Activated gamma-delta T cell treated with anti-CD3 and anti-CD28 coated beads, Interleukin-2, amount 50 U/mL, for 16 hours (primary cell): ENCODE measurements around the gene LAMA3.

Source experiments
- DNase-seq: peaks from one replicate; pipeline ENCODE4 v3.0.0-alpha.2; 2020; ENCODE audit warnings: low read depth

LAMA3 gene

GRCh38 chr18:23878336-23878900, 189.2 kb downstream of the LAMA3 start:
- DNase-seq: no peak

DNA sequence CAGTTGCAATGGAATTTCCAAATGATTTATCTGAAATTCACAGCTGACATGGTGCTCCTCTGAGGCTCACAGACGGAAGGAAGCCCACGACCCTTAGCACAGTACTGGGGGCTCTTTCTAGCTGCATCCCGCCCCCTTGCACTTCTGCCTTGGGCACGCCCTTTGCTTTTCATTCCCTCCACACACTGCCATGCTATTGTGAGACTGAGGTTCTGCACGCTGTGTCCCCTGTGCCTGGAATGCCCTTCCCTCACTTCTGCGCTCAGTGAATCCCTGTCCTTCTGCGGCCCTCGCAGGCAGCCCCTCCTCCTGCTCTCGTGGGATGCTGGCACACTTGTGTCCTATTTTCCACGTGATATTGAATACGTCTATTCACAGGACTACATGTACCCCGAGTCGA, 189.9 kb downstream of the LAMA3 start:
- no peak for DNase-seq

DNA sequence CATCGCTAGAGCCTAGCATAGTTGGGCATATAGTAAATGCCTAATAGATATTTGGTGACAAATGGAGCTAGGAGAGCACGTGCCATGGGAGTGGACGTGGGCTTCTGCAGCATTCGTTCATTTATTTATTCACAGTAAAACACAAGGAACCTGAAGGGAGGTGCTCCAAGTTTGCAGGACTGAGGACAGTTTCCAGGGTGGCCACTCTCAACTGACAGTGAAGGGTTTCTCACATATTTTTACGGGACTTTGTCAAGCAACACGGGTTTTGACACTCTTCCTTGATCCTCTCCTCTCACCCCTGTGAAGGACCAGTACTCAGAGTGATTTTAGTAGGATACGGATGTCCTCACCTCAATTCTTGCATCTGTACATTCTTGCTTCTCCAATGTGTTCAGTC, 190.3 kb downstream of the LAMA3 start:
- DNase-seq: no peak

DNA sequence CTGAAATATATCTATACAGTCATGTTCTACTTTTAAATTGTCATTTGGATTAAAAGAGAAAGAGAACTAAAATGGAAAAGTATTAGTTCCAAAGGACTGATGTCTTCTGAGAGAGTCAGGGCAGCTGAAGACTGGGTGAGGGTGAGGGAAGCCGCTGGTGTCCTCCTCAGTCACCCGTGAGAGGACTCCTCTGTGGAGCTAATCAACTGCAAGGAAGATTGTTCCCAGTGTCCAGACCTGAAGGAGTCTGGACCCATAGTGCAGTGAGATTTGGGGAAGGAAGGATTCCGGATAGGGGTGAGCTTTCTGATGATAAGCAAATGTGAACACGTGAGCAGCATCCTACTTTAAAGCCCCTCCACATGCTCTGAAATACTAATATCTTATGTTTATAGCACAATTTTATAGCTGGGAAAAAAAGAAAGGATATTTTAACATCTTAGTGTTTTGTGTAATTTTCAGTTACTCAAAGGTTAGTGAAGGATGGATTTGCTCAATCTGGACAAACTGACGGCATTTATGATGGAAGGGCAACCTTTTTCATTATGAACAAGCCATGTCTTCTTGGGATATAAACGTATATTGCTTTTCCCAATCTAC, 190.8 kb downstream of the LAMA3 start:
- no peak for DNase-seq

DNA sequence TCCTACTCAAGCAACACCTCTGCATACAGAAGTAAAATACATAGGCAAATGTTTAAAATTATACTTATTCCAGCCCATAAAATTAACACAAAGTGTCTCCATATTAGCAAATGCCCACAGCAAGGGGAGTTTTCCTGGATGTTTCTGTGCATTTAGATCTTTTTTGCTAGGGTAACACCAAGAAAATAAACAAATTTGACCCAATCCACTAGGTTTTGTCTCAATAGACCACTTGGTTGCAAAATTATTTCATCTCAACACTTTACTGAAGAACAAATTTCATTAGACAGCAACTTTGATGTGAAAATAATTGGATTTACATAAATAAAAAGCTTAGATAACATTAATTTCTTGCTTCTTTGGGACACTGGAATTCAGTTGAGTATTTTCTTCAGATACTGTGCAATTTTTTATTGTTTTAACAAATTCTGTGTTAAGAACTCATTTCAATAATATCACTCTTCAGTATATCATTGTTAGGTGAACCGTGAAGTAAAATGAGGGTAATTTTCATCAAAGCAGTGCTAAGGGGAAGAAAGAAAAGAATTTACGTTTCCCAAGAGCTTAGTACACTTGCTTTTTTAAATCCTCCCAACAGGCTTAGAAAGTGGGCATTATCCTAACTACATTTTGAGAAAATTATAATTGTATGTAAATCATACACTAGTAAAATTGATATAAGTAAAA, 191.8 kb downstream of the LAMA3 start:
- no peak for DNase-seq

GRCh38 chr18:23881778-23882177, 192.5 kb downstream of the LAMA3 start:
- DNase-seq: no peak

- DNase-seq: no peak
Observed at GRCh38 chr18:23882616-23883276, 193.5 kb downstream of the LAMA3 start.

DNA sequence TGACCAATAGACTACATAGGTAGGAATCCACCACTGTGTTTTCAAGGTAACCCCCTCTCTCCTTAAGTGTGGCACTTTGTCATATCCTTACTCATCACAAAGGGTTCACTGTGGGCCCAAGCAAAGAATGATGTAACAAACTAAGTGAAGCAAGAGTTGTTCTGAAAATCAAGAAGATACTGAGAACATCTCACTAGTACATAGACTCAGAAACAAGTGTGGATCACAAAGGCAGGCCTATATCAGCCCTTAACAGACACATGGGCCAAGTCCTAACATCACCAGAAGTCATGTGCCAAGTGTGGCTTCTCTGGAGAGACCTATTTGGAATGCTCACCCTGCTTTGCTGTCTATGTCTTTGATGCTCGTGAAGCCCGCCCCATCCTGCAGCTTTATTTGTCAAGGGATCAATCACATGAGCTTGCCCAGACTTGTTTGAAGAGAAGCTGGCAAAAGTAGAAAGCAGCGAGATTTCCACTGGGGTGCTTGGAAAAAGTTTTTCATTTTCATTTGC, 194.1 kb downstream of the LAMA3 start:
- DNase-seq: no peak

DNA sequence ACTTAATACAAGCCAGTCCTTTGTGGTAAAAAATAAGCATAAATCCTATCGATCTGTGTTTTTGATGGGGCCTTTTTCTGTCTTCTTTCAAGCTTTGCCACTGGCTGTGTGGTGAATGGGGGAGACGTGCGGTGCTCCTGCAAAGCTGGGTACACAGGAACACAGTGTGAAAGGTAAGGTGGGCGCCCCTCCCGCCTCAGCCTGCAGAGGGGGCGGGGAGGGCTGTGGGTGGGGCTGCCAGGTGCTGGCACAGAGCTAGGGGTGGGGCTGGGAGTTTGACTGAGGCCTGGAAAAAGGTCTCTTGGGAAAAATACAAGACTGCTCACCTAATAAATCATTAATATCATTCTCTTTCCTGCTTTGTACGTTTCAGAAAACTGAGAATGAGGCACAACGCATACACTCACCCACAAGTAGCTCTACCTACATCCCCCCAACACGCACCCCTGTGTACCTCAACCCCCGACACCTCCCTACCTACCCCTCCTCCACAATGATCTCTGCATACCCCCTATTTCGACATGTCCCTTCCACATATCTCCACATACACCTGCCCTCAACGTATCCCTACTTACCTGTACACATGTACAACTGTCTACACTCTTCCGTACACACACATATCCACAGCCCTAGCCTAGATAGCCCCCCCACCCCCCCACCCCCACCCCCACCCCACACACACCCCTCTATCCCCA, 195.6 kb downstream of the LAMA3 start:
- DNase-seq: no peak

- no peak for DNase-seq
Observed at GRCh38 chr18:23885750-23886149, 196.5 kb downstream of the LAMA3 start.

GRCh38 chr18:23887035-23887434, 197.8 kb downstream of the LAMA3 start:
- DNase-seq: no peak

DNA sequence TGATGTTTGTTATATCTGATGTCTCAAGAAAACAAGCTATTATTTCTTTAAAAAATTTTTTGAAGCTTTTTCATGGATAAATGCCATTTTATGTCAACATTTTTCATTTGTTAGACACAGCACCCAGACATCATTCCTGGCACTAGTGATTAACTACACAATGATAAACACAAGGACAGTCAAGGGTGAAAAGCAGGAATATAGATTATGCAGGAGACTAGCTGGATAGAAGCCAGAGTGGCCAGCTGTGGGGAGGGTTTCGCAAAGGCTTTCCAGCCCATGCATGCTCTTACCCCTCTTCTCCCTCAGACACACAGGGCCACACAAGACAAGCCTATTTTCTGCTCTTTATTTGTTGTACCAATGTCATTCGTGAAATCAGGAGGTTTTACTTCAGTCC, 198.2 kb downstream of the LAMA3 start:
- DNase-seq: no peak

- DNase-seq: no peak
Observed at GRCh38 chr18:23888881-23889280, 199.6 kb downstream of the LAMA3 start.

DNA sequence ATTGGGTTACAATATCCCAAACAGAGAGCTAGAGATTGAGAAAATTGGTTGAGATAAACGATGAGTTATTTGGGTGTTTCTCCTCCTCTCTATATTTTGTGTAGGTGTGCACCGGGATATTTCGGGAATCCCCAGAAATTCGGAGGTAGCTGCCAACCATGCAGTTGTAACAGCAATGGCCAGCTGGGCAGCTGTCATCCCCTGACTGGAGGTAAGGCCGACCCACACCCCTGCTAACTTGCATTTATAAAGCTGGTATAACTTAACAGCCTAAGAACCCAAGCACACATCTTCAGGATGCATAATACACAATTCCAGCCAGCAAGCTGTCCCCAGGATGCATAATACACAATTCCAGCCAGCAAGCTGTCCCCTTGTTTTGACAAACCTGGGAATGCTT, 200.7 kb downstream of the LAMA3 start:
- DNase-seq: no peak

DNA sequence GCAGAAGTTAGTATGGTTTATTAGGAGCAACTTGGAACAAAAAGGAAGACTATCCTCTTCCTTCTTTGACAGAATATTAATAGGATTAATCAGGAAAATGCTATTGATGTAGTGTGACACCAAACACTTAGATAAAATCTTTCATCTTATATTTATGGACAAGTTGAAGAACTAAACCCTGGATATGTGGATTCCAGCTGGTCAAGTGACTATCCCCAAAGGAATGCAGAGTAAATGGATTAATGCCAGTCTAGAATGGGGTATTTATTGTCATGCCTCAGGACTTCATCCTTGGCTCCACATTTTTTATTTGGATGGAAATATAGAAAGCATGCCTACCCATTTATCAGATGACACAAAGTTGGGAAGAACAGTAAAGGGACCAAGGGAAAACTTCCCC, 201.3 kb downstream of the LAMA3 start:
- no peak for DNase-seq

GRCh38 chr18:23893653-23894052, 204.4 kb downstream of the LAMA3 start:
- DNase-seq: no peak

DNA sequence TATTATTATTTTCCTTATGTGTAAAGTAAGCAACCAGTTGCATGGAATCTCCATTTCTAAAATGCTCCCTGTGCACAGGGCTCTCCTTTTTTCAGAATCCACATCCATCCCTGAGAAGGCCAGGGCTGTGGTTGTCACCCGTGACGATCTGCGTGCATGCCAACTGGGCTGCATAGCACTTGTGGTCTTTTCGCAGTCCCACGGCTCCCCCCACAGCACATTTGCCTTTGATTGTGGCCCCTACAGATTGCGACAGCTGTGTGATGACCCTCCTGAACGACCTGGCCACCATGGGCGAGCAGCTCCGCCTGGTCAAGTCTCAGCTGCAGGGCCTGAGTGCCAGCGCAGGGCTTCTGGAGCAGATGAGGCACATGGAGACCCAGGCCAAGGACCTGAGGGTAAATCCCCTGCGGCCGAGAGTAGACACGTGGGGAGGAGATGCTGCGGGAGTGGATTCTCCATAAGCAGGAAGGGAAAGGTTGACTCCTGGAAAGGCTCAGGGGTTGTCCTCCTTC, 205.5 kb downstream of the LAMA3 start:
- no peak for DNase-seq

- no peak for DNase-seq
Observed at GRCh38 chr18:23897291-23897690, 208.0 kb downstream of the LAMA3 start.

GRCh38 chr18:23897733-23898132, 208.5 kb downstream of the LAMA3 start:
- no peak for DNase-seq

DNA sequence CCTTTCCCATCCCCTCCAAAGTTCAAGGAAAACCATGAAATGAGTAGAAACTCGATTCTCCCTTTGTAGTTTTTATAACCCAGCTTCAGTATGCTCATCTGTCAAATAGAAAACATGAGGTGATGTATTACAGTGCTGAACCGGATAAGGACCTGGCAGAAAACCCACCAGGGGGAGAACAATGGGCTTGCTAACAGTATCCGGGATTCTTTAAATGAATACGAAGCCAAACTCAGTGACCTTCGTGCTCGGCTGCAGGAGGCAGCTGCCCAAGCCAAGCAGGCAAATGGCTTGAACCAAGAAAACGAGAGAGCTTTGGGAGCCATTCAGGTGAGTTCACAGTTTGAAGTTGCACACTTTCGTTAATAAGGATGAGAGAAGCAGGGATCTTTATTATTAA, 211.7 kb downstream of the LAMA3 start:
- no peak for DNase-seq

DNA sequence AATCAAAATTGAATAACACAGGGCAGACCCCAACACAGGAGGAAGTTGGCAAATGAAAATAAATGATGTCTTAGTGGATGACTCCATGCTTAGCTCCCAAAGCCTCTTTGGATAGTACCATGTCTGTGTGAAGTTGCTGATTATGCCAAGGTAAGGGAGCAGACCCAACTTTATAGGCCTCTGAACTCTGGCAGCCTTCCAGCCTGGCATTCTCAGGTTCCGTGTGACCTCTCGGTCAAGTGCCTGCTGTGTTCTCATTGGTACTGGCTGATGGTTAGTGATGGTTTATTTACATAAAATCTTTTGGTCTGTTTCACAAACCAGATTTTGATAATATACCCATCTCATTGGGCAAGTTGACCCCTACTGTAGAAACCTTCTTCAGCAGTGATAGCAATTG, 213.1 kb downstream of the LAMA3 start:
- DNase-seq: no peak

GRCh38 chr18:23903971-23904370, 214.7 kb downstream of the LAMA3 start:
- DNase-seq: no peak
